ENCODE results near the gene MAN1A1. TPM values are rescaled to one million over a fixed set of nuclear protein-coding genes. Genes with fewer than 3 reads are reported as not detected.
A peak's percentile ranks its signal among the peaks of the same experiment; 100 is the strongest.

MAN1A1 gene
- total RNA-seq, 1 donor from 2014 or later: 19.7 TPM

GRCh38 chr6:119342430-119342829 lies 7.1 kb downstream of the MAN1A1 start:
- H3K27ac ChIP-seq (replicated peaks): no peak overlapping the region
- no peaks in the 10 kb centered on the region for H3K36me3 ChIP-seq
- H3K27me3 ChIP-seq (ENCODE audit: low read depth): no peaks in the 10 kb centered on the region
- peaks cover 91% of the 10 kb centered on the region for H3K4me1 ChIP-seq
- no peaks in the 10 kb centered on the region for H3K9me3 ChIP-seq (replicated peaks)
- intact Hi-C loops (cut with micrococcal nuclease): loop anchor here (10.0 kb wide), 1 partner anchor 198 kb away; no protein-coding TSS in a partner anchor
- TF ChIP-seq, protein P1, sequence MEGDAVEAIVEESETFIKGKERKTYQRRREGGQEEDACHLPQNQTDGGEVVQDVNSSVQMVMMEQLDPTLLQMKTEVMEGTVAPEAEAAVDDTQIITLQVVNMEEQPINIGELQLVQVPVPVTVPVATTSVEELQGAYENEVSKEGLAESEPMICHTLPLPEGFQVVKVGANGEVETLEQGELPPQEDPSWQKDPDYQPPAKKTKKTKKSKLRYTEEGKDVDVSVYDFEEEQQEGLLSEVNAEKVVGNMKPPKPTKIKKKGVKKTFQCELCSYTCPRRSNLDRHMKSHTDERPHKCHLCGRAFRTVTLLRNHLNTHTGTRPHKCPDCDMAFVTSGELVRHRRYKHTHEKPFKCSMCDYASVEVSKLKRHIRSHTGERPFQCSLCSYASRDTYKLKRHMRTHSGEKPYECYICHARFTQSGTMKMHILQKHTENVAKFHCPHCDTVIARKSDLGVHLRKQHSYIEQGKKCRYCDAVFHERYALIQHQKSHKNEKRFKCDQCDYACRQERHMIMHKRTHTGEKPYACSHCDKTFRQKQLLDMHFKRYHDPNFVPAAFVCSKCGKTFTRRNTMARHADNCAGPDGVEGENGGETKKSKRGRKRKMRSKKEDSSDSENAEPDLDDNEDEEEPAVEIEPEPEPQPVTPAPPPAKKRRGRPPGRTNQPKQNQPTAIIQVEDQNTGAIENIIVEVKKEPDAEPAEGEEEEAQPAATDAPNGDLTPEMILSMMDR (IDR thresholded peaks at IDR 0.05; ENCODE audit: borderline replicate concordance): no peak
- H3K4me3 ChIP-seq: no peak overlapping the region
- no peak for DNase-seq

- Histone ChIP-seq H3K9me3 (replicated peaks) (no peaks in the 10 kb centered on the region), H3K27ac (replicated peaks) (peak overlapping the region; percentile 14), H3K27me3 (ENCODE audit: low read depth) (no peaks in the 10 kb centered on the region), H3K36me3 (no peaks in the 10 kb centered on the region), H3K4me3 (no peak overlapping the region), H3K4me1 (peaks cover 93% of the 10 kb centered on the region)
- DNase-seq: no peak
- intact Hi-C loops (cut with micrococcal nuclease): loop anchor here (10.0 kb wide), 1 partner anchor 196 kb away; no protein-coding TSS in a partner anchor
- TF ChIP-seq, protein P1 (IDR thresholded peaks at IDR 0.05; ENCODE audit: borderline replicate concordance): no peak
Observed at GRCh38 chr6:119340796-119341487, 8.6 kb downstream of the MAN1A1 start.

- H3K36me3 ChIP-seq: no peaks in the 10 kb centered on the region
- no peaks in the 10 kb centered on the region for H3K27me3 ChIP-seq (ENCODE audit: low read depth)
- TF ChIP-seq, protein P1 (IDR thresholded peaks at IDR 0.05; ENCODE audit: borderline replicate concordance): no peak
- intact Hi-C loops (cut with micrococcal nuclease): loop anchor here (10.0 kb wide), 1 partner anchor 195 kb away; no protein-coding TSS in a partner anchor
- DNase-seq: no peak
- H3K4me1 ChIP-seq: peaks cover 96% of the 10 kb centered on the region
- H3K4me3 ChIP-seq: no peak overlapping the region
- peak overlapping the region; percentile 17 for H3K27ac ChIP-seq (replicated peaks)
- no peaks in the 10 kb centered on the region for H3K9me3 ChIP-seq (replicated peaks)
Observed at GRCh38 chr6:119339941-119340456, 9.6 kb downstream of the MAN1A1 start.

GRCh38 chr6:119337762-119338161 lies 11.8 kb downstream of the MAN1A1 start:
- peaks cover 90% of the 10 kb centered on the region for H3K4me1 ChIP-seq
- intact Hi-C loops (cut with micrococcal nuclease): no loop called here

GRCh38 chr6:119337252-119337651 lies 12.3 kb downstream of the MAN1A1 start:
- Histone ChIP-seq H3K27ac (replicated peaks) (no peak overlapping the region), H3K4me1 (peaks cover 89% of the 10 kb centered on the region), H3K4me3 (no peak overlapping the region), H3K9me3 (replicated peaks) (no peaks in the 10 kb centered on the region), H3K36me3 (no peaks in the 10 kb centered on the region), H3K27me3 (ENCODE audit: low read depth) (no peaks in the 10 kb centered on the region)
- intact Hi-C loops (cut with micrococcal nuclease): no loop called here
- TF ChIP-seq, protein P1 (IDR thresholded peaks at IDR 0.05; ENCODE audit: borderline replicate concordance): no peak
- no peak for DNase-seq

More at GRCh38 chr6:119337762-119338161, 11.8 kb downstream of the MAN1A1 start:
- H3K27me3 ChIP-seq (ENCODE audit: low read depth): no peaks in the 10 kb centered on the region
- H3K36me3 ChIP-seq: no peaks in the 10 kb centered on the region
- no peak overlapping the region for H3K27ac ChIP-seq (replicated peaks)
- no peak overlapping the region for H3K4me3 ChIP-seq
- TF ChIP-seq, protein P1 (IDR thresholded peaks at IDR 0.05; ENCODE audit: borderline replicate concordance): no peak
- no peaks in the 10 kb centered on the region for H3K9me3 ChIP-seq (replicated peaks)
- DNase-seq: no peak

Data from left ventricle myocardium inferior (tissue), 1 donor.